Body of pancreas (tissue), 4 donors: ENCODE measurements around the gene MISP.

ENCODE experiments used
- POLR2A ChIP-seq, 3 donors: fragments of 450-650 bp; IDR thresholded peaks; one replicate each; pipeline ENCODE4 v1.6.1; 2016; ENCODE audit warnings: antibody characterized with exemption in 3 of 3, mild to moderate bottlenecking in 2 of 3
- TF ChIP-seq, protein P1 (sequence below), 7 experiments: fragments of 450-650 bp in 4 of 7; fragments of 200-600 bp in 3 of 7; sonication (generic) in 3 of 7; IDR thresholded peaks; one replicate each; pipeline ENCODE4 v1.5.1; 2016 to 2019; ENCODE audit warnings: antibody characterized with exemption in 7 of 7

DNA sequence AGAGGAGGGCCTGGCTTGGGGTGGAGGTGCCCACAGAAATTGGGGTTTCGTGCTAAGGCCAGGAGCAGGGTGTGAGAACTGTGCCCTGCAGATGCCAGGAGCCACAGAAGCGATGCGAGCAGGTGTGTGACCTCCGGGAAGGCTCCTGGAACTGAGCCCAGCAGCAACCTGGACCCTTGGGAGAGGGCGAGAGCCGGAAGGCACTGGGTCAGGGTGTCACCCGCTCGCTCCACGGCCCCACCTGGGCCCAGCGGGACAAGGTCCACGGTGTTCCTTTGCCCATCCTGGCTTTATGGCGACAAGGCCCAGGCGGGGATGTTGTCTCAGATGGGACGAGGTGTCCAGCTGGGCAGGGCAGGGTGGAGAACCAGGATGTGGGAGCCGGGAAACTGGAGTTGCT, 4.2 kb downstream of the MISP start:
- TF ChIP-seq, protein P1, sequence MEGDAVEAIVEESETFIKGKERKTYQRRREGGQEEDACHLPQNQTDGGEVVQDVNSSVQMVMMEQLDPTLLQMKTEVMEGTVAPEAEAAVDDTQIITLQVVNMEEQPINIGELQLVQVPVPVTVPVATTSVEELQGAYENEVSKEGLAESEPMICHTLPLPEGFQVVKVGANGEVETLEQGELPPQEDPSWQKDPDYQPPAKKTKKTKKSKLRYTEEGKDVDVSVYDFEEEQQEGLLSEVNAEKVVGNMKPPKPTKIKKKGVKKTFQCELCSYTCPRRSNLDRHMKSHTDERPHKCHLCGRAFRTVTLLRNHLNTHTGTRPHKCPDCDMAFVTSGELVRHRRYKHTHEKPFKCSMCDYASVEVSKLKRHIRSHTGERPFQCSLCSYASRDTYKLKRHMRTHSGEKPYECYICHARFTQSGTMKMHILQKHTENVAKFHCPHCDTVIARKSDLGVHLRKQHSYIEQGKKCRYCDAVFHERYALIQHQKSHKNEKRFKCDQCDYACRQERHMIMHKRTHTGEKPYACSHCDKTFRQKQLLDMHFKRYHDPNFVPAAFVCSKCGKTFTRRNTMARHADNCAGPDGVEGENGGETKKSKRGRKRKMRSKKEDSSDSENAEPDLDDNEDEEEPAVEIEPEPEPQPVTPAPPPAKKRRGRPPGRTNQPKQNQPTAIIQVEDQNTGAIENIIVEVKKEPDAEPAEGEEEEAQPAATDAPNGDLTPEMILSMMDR (IDR thresholded peaks at IDR 0.05) = no peak
- TF ChIP-seq POLR2A (IDR thresholded peaks at IDR 0.05) = no peak
